B cell (primary cell): Measurements from ENCODE around the gene C16orf92. TPM values are rescaled to one million over a fixed set of nuclear protein-coding genes. Genes with fewer than 3 reads are reported as not detected.

Experiments
- ATAC-seq: fragments of 200-7000 bp; cut with Tn5 transposase; one replicate; pipeline ENCODE4 v1.10.0; 2021; ENCODE audit warnings: low read depth, mild to moderate bottlenecking, moderate number of reproducible peaks, moderate library complexity
- CTCF ChIA-PET: fragments of 350-600 bp; sonication (Branson Sonifier 250); formaldehyde crosslinking; loops from one replicate; lab custom pipeline; 2021; ENCODE audit warnings: antibody characterized with exemption, inconsistent platforms; lab: Charles Lee
- POLR2A ChIA-PET: fragments of 350-600 bp; sonication (Branson Sonifier 250); formaldehyde crosslinking; loops from one replicate; lab custom pipeline; 2021; ENCODE audit warnings: antibody characterized with exemption; lab: Charles Lee
- DNase-seq: peaks from one replicate; pipeline ENCODE4 v3.0.0; 2013
- H2AFZ ChIP-seq: 2 replicates; pipeline ENCODE4 v1.6.1; 2012; ENCODE audit warnings: mild to moderate bottlenecking, low read depth, low read length; ENCODE audit not compliant: insufficient read depth, poor library complexity, severe bottlenecking
- H3K27ac ChIP-seq, 2 donors: 1 replicate in 1 of 2; 2 replicates in 1 of 2; pipeline ENCODE4 v1.5.1; 2012 to 2013; ENCODE audit warnings: low read length in 2 of 2, mild to moderate bottlenecking in 2 of 2, moderate library complexity in 1 of 2
- H3K27me3 ChIP-seq, 4 experiments: fragments of 200-600 bp in 1 of 4; sonication (generic) in 1 of 4; replicated peaks in 1 of 4; 1 replicate in 2 of 4; 2 replicates in 2 of 4; pipeline versions ENCODE4 v1.6.1 to v1.7.0; 2013 to 2016; ENCODE audit warnings: low read length in 3 of 4, mild to moderate bottlenecking in 2 of 4, mixed read lengths in 1 of 4, moderate library complexity in 1 of 4; ENCODE audit not compliant: insufficient read depth in 4 of 4, control insufficient read depth in 3 of 4; ENCODE audit errors: control extremely low read depth in 1 of 4
- H3K36me3 ChIP-seq, 2 experiments: replicated peaks in 1 of 2; 1 replicate in 1 of 2; 2 replicates in 1 of 2; pipeline versions ENCODE4 v1.6.1 to v1.7.1; 2013; ENCODE audit warnings: low read length in 1 of 2; ENCODE audit not compliant: insufficient read depth in 2 of 2, control insufficient read depth in 1 of 2; ENCODE audit errors: control extremely low read depth in 1 of 2, extremely low read depth in 1 of 2
- H3K4me1 ChIP-seq, 2 donors: fragments of 200-600 bp in 1 of 2; sonication (generic) in 1 of 2; 1 replicate in 1 of 2; 2 replicates in 1 of 2; pipeline versions ENCODE4 v1.5.1 to v1.6.1; 2013 to 2017; ENCODE audit warnings: low read length in 2 of 2; ENCODE audit not compliant: control insufficient read depth in 2 of 2, insufficient read depth in 2 of 2
- H3K4me2 ChIP-seq: replicated peaks from 2 replicates; pipeline ENCODE3; 2012; ENCODE audit warnings: mild to moderate bottlenecking, low read depth, low read length; ENCODE audit not compliant: poor library complexity, severe bottlenecking
- H3K4me3 ChIP-seq, 5 experiments: fragments of 200-600 bp in 1 of 5; sonication (generic) in 1 of 5; 1 replicate in 3 of 5; 2 replicates in 2 of 5; pipeline versions ENCODE4 v1.5.1 to v1.7.0; 2011 to 2016; ENCODE audit warnings: low read length in 4 of 5, mild to moderate bottlenecking in 4 of 5, low read depth in 2 of 5, control low read depth in 1 of 5, moderate library complexity in 1 of 5; ENCODE audit not compliant: insufficient read depth in 1 of 5; ENCODE audit errors: control extremely low read depth in 1 of 5, extremely low read depth in 1 of 5
- H3K79me2 ChIP-seq: fragments of 200-600 bp; sonication (generic); one replicate; pipeline ENCODE4 v1.6.0; 2016; ENCODE audit warnings: low read length; ENCODE audit not compliant: control insufficient read depth, insufficient read depth
- H3K9ac ChIP-seq: fragments of 200-600 bp; sonication (generic); 2 replicates; pipeline ENCODE4 v1.6.1; 2017; ENCODE audit warnings: mild to moderate bottlenecking, low read length, moderate library complexity
- H3K9me3 ChIP-seq, 3 donors: one replicate each; pipeline versions ENCODE4 v1.6.1 to v1.7.1; 2013; ENCODE audit warnings: low read length in 2 of 3; ENCODE audit not compliant: control insufficient read depth in 2 of 3, insufficient read depth in 1 of 3; ENCODE audit errors: control extremely low read depth in 1 of 3
- H4K20me1 ChIP-seq: 2 replicates; pipeline ENCODE4 v1.6.0; 2012; ENCODE audit warnings: mild to moderate bottlenecking, low read length; ENCODE audit not compliant: insufficient read depth, control insufficient read depth, poor library complexity, severe bottlenecking
- H3K27ac Mint-ChIP-seq: one replicate; pipeline ENCODE4 v1.8.0; 2021; ENCODE audit warnings: mixed read lengths
- H3K27me3 Mint-ChIP-seq: one replicate; pipeline ENCODE4 v1.8.0; 2021; ENCODE audit warnings: mixed read lengths
- H3K4me1 Mint-ChIP-seq: one replicate; pipeline ENCODE4 v1.8.0; 2021; ENCODE audit warnings: mixed read lengths
- H3K4me3 Mint-ChIP-seq: one replicate; pipeline ENCODE4 v1.8.0; 2021; ENCODE audit warnings: mixed read lengths
- H3K9me3 Mint-ChIP-seq: one replicate; pipeline ENCODE4 v1.8.0; 2022; ENCODE audit warnings: mixed read lengths; ENCODE audit not compliant: insufficient read depth
- CTCF ChIP-seq: fragments of 200-600 bp; IDR thresholded peaks from one replicate; pipeline ENCODE4 v1.8.0; 2022; ENCODE audit warnings: antibody characterized with exemption, mild to moderate bottlenecking
- EZH2 ChIP-seq: IDR thresholded peaks from 2 replicates; pipeline ENCODE4 v1.6.1; 2012; ENCODE audit warnings: borderline replicate concordance, low read depth, mild to moderate bottlenecking, moderate library complexity, low read length; ENCODE audit not compliant: insufficient read depth, poor library complexity, severe bottlenecking
- WGBS: methylation state at CpG from one replicate; pipeline ENCODE4 v1.1.5; 2013; ENCODE audit warnings: missing lambda C conversion rate; ENCODE audit not compliant: insufficient coverage; 5-methylcytosine and 5-hydroxymethylcytosine counted together
- intact Hi-C: fragments of 100-400 bp; cut with micrococcal nuclease; formaldehyde crosslinking; loops from one replicate; pipeline ENCODE4 v1.10.0; 2022
- polyA plus RNA-seq: library from polyadenylated mRNA; depleted of rRNA; stranded (reverse); fragments of >200 nt; gene quantifications from 2 replicates; pipeline ENCODE4 v1.2.3, GENCODE V29; 2012
- total RNA-seq, 2 donors: library from RNA; stranded (reverse); fragments of 120-200 nt in 1 of 2; gene quantifications; 1 replicate in 1 of 2; 2 replicates in 1 of 2; pipeline versions ENCODE4 v1.2.3 to v1.2.4, GENCODE V29; 2013 to 2022

The C16orf92 gene
- total and polyA plus RNA-seq, 2 donors (not counting 1 experiment from before 2014, with no cell fraction given): not detected

DNA sequence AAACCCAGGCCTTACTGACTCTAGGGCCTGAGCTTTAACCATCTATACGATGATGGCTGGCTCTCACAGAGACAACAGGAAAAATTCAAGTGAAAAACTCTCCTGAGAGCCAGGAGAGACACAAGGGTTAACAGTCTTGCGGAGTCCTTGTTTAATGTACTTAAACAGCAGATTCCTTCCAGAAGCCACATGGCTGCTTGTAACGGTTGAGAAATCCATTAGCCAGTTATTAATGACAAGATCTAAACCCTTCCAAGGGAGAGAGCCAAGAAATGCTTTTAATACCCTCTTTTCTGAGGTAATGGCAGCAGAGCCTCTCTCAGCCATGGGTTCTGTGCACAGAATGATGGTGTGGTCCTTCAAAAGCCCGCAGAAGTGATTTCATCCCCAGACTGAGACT is 37.3 kb downstream of the C16orf92 start:
- H2AFZ ChIP-seq: no peak overlapping the region
- H3K4me2 ChIP-seq: no peak overlapping the region
- no peak overlapping the region for H3K9ac ChIP-seq
- H3K9me3 ChIP-seq: no peaks in the 10 kb centered on the region
- Mint-ChIP-seq H3K4me3 (no peak overlapping the region), H3K9me3 (no peaks in the 10 kb centered on the region), H3K27me3 (no peaks in the 10 kb centered on the region), H3K27ac (peak overlapping the region; percentile 42), H3K4me1 (peaks cover 8% of the 10 kb centered on the region)
- intact Hi-C loops: loop anchor here (10.0 kb wide), 2 partner anchors 314 to 634 kb away; partner anchors contain the start of genes MYL11, SRCAP and TBC1D10B
- H3K79me2 ChIP-seq: peaks cover 19% of the 10 kb centered on the region
- no peaks in the 10 kb centered on the region for H4K20me1 ChIP-seq
- no peak overlapping the region for H3K27ac ChIP-seq
- no peak for DNase-seq
- CTCF ChIA-PET: interaction anchor here (1.1 kb wide), 1 partner anchor 83 kb away, joined by 3 read pairs; no protein-coding TSS in a partner anchor
- peaks cover 6 to 15% of the 10 kb centered on the region in 2 donors for H3K4me1 ChIP-seq
- no peak overlapping the region for H3K4me3 ChIP-seq
- H3K36me3 ChIP-seq: no peaks in the 10 kb centered on the region
- TF ChIP-seq CTCF (no peak), EZH2 (no peak)
- no peak for ATAC-seq
- WGBS: 96% methylated on average over 4 of the region's 4 CpGs
- POLR2A ChIA-PET: no interaction called here
- H3K27me3 ChIP-seq: no peaks in the 10 kb centered on the region

DNA sequence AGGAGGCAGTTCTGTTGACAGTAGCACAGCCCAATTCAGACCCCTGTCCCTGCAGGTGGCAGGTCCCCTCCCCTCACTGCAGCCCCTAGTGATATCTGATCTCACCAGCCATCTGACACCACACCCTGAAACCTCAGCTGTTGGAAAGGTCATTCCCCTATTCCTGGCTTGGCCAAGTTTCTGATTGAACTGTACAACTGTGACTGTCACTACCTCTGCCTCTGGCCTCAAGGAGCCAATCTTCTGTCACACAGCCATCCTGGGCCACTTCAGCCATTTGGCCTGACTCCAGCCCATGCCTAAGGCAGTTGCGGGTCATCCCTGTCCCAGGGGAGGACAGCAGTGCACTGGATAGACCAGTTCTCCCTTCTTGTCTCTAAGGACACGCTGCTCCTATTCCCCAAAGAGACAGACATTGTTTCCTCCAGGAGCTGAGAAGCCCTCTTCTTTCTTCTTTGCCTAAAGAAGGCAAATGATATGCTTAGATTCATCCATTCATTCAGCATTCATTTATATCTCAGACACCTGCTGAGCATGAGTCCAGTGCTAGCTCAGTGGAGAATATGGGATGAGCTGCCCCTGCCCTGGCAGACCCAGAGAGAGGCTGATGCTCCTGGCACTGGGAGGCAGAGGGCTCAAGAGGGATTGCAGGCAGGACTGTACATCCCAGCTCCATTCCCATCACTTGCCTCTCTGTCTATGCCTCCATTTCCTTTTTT is 38.0 kb downstream of the C16orf92 start:
- no peaks in the 10 kb centered on the region for H3K27me3 ChIP-seq
- H3K4me1 ChIP-seq: peaks cover 6 to 15% of the 10 kb centered on the region in 2 donors
- POLR2A ChIA-PET: no interaction called here
- WGBS: 100% methylated on average over 1 of the region's 2 CpGs
- Mint-ChIP-seq H3K27ac (peak overlapping the region; percentile 42), H3K9me3 (no peaks in the 10 kb centered on the region), H3K27me3 (no peaks in the 10 kb centered on the region), H3K4me1 (peaks cover 8% of the 10 kb centered on the region), H3K4me3 (no peak overlapping the region)
- CTCF ChIA-PET: no interaction called here
- intact Hi-C loops: loop anchor here (10.0 kb wide), 2 partner anchors 314 to 634 kb away; partner anchors contain the start of genes MYL11, SRCAP and TBC1D10B
- ATAC-seq (no peak), DNase-seq (no peak)
- H3K4me2 ChIP-seq: no peak overlapping the region
- no peak overlapping the region for H3K9ac ChIP-seq
- H3K79me2 ChIP-seq: peaks cover 23% of the 10 kb centered on the region
- H3K27ac ChIP-seq: no peak overlapping the region
- no peaks in the 10 kb centered on the region for H3K36me3 ChIP-seq
- H3K9me3 ChIP-seq: no peaks in the 10 kb centered on the region
- no peak overlapping the region for H3K4me3 ChIP-seq
- TF ChIP-seq CTCF (no peak), EZH2 (no peak)
- H4K20me1 ChIP-seq: peaks cover 3% of the 10 kb centered on the region
- no peak overlapping the region for H2AFZ ChIP-seq
